Adrenal gland (tissue), 12 donors: ENCODE results near the gene ARL6IP4. TPM values are rescaled to one million over a fixed set of nuclear protein-coding genes. Genes with fewer than 3 reads are reported as not detected.

Source experiments
- DNase-seq, 7 donors: peaks; one replicate each; pipeline ENCODE4 v3.0.0-alpha.2; 2019 to 2020
- H3K27ac ChIP-seq, 5 donors: fragments of 200-600 bp; sonication (generic) in 4 of 5; 1 replicate in 3 of 5; 2 replicates in 2 of 5; pipeline versions ENCODE4 v1.5.1 to v1.8.0; 2016 to 2020; ENCODE audit warnings: mild to moderate bottlenecking in 1 of 5
- H3K27me3 ChIP-seq: fragments of 200-600 bp; 2 replicates; pipeline ENCODE4 v1.8.0; 2021
- H3K36me3 ChIP-seq, 2 donors: fragments of 200-600 bp; replicated peaks in 1 of 2; 1 replicate in 1 of 2; 2 replicates in 1 of 2; pipeline versions ENCODE4 v1.5.1 to v1.8.0; 2018 to 2022
- H3K4me1 ChIP-seq, 2 donors: fragments of 200-600 bp; replicated peaks in 1 of 2; 1 replicate in 1 of 2; 2 replicates in 1 of 2; pipeline versions ENCODE4 v1.5.1 to v1.8.0; 2018 to 2021
- H3K4me3 ChIP-seq, 4 donors: fragments of 200-600 bp; sonication (generic) in 3 of 4; one replicate each; pipeline ENCODE4 v1.5.1; 2016 to 2018
- H3K9me3 ChIP-seq, 3 donors: fragments of 200-600 bp; sonication (generic) in 1 of 3; replicated peaks in 1 of 3; 1 replicate in 2 of 3; 2 replicates in 1 of 3; pipeline versions ENCODE4 v1.5.1 to v1.8.0; 2016 to 2021
- POLR2A ChIP-seq, 2 donors: fragments of 450-650 bp; IDR thresholded peaks; one replicate each; pipeline ENCODE4 v1.6.1; 2017; ENCODE audit warnings: antibody characterized with exemption in 2 of 2, mild to moderate bottlenecking in 2 of 2, moderate library complexity in 1 of 2
- WGBS, 4 donors: extraction: QIAGEN DNeasy Blood & Tissue Kit in 2 of 4; methylation state at CpG; one replicate each; pipeline versions ENCODE4 v1.1.5 to v1.1.7; 2013 to 2017; 5-methylcytosine and 5-hydroxymethylcytosine counted together
- intact Hi-C, 2 donors: fragments of 100-400 bp; cut with DNase I; formaldehyde crosslinking; loops; one replicate each; pipeline versions ENCODE4 v1.14.1 to v1.15.0; 2022 to 2023
- polyA plus RNA-seq, 3 donors: library from polyadenylated mRNA; stranded (reverse); fragments of 200-250 nt in 2 of 3; fragments of 350-450 nt in 1 of 3; fragmentation: Illumina TruSeq in 1 of 3; extraction: RNeasy Lipid Tissue Mini Kit (QIAGEN cat#74804) in 1 of 3; gene quantifications; one replicate each; pipeline ENCODE4 v1.2.3, GENCODE V29; 2013 to 2014
- total RNA-seq, 9 donors: library from RNA; depleted of rRNA in 4 of 9; stranded (reverse); fragments of >200 nt in 4 of 9; fragments of 120-200 nt in 1 of 9; fragmentation: NEBNext Ultra II Directional in 1 of 9; extraction: Animal tissue kit (Norgen Biotek cat#: 25700) in 1 of 9; gene quantifications; one replicate each; pipeline versions ENCODE4 v1.1.0 to v1.2.4, GENCODE V29; 2013 to 2023
- TF ChIP-seq, protein P1 (sequence below), 6 experiments: fragments of 450-650 bp in 4 of 6; fragments of 200-600 bp in 2 of 6; sonication (generic) in 1 of 6; IDR thresholded peaks; 1 replicate in 5 of 6; 2 replicates in 1 of 6; pipeline versions ENCODE4 v1.5.1 to v1.8.0; 2016 to 2021; ENCODE audit warnings: antibody characterized with exemption in 6 of 6, mild to moderate bottlenecking in 2 of 6, moderate library complexity in 1 of 6
- donor health status: healthy with polysubstance abuse.
- donor health status: Bipolar disorder and iron deficiency.
- donor health status: DM: yes; HTN: yes; CAD: no.
- donor health status: DM: no; HTN: no; CAD: no.
- donor health status: DM: no; HTN: no; CAD: no.
- donor health status: DM: yes; HTN: yes; CAD: no.

The ARL6IP4 gene
- total and polyA plus RNA-seq, 12 donors = 192 to 709 (median 296) TPM

DNA sequence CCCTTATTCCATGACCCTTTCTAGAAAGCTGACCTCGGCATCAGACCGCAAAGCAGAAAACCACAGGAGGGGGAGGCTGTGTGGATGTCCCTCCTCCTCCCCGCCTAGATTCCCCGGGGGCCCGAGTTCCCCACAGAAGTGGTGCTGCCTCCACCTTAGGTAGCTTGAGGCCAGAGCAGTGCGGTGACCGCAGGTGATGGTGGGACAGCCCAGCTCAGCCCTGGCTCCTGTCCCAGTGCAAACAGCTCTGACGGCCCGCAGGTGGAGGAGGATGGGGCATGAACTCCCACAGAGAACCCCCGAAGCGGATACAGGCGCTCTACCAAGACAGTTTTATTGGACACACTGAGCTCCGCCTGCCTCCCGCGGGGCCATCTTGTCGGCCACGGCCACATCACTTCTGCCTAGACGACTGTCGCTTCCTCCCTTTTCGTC is 19.5 kb downstream of the ARL6IP4 start:
- peaks cover 0 to 51% of the 10 kb centered on the region in 2 donors for H3K36me3 ChIP-seq

DNA sequence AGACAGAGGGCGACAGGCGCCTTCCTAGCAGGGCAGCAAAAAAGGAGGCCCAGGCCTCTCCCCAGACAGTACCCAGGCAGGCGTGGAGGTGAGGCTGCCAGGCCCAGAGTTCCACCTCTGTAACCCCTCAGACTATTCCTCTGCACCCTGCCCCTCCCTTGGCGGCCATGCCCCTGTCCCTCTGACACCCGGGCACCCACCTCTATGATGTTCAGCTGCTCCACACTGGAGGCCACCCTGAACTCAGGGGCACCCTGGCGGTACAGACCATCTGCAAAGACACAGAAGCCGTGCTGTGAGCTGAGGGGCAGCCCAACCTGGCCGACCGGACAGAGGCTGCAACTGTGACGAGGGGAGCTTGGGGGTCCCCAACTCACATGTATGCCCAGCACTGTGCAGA is 20.1 kb downstream of the ARL6IP4 start:
- WGBS, 4 donors = 91 to 95% (median 93%) methylated on average over 6 to 10 of the region's 10 CpGs
- no peak for DNase-seq
- Histone ChIP-seq H3K9me3 (no peaks in the 10 kb centered on the region), H3K4me1 (no peaks in the 10 kb centered on the region), H3K27me3 (no peaks in the 10 kb centered on the region), H3K4me3 (no peak overlapping the region), H3K27ac (no peak overlapping the region), H3K36me3 (peaks cover 0 to 50% of the 10 kb centered on the region in 2 donors)
- intact Hi-C loops = no loop called here
- no peak for TF ChIP-seq POLR2A (IDR thresholded peaks at IDR 0.05)
- TF ChIP-seq, protein P1, sequence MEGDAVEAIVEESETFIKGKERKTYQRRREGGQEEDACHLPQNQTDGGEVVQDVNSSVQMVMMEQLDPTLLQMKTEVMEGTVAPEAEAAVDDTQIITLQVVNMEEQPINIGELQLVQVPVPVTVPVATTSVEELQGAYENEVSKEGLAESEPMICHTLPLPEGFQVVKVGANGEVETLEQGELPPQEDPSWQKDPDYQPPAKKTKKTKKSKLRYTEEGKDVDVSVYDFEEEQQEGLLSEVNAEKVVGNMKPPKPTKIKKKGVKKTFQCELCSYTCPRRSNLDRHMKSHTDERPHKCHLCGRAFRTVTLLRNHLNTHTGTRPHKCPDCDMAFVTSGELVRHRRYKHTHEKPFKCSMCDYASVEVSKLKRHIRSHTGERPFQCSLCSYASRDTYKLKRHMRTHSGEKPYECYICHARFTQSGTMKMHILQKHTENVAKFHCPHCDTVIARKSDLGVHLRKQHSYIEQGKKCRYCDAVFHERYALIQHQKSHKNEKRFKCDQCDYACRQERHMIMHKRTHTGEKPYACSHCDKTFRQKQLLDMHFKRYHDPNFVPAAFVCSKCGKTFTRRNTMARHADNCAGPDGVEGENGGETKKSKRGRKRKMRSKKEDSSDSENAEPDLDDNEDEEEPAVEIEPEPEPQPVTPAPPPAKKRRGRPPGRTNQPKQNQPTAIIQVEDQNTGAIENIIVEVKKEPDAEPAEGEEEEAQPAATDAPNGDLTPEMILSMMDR (IDR thresholded peaks at IDR 0.05) = no peak

More for the DNA sequence above, 19.5 kb downstream of the ARL6IP4 start:
- Histone ChIP-seq H3K27me3 (no peaks in the 10 kb centered on the region), H3K27ac (no peak overlapping the region), H3K4me3 (no peak overlapping the region), H3K9me3 (no peaks in the 10 kb centered on the region), H3K4me1 (no peaks in the 10 kb centered on the region)
- intact Hi-C loops = no loop called here
- no peak for DNase-seq
- 82 to 91% (median 86%) methylated on average over 13 to 20 of the region's 20 CpGs for WGBS, 4 donors
- TF ChIP-seq POLR2A (IDR thresholded peaks at IDR 0.05) = no peak
- TF ChIP-seq, protein P1 (IDR thresholded peaks at IDR 0.05) = no peak

DNA sequence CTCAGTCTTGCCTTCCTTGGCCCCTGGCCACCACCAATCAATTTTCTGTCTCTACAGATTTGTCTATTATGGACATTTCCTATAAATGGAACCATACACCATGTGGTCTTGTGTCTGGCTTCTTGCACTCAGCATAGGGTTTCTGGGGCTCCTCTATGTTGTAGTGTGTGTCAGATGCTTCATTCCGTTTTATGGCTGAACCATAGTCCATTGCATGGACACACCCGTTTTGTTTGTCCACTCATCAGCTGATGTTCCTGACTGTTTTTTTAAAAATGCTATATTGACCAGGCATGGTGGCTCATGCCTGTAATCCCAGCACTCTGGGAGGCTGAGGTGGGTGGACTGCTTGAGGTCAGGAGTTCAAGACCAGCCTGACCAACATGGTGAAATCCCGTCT is 21.0 kb downstream of the ARL6IP4 start:
- DNase-seq = no peak
- 89 to 100% (median 93%) methylated on average over 3 of the region's 3 CpGs for WGBS, 4 donors
- H3K36me3 ChIP-seq = peaks cover 0 to 48% of the 10 kb centered on the region in 2 donors
- no peak overlapping the region for H3K4me3 ChIP-seq
- no peaks in the 10 kb centered on the region for H3K4me1 ChIP-seq
- no peak for TF ChIP-seq POLR2A (IDR thresholded peaks at IDR 0.05)
- TF ChIP-seq, protein P1 (IDR thresholded peaks at IDR 0.05) = no peak
- no peaks in the 10 kb centered on the region for H3K27me3 ChIP-seq
- no peaks in the 10 kb centered on the region for H3K9me3 ChIP-seq
- intact Hi-C loops = no loop called here
- H3K27ac ChIP-seq = no peak overlapping the region

DNA sequence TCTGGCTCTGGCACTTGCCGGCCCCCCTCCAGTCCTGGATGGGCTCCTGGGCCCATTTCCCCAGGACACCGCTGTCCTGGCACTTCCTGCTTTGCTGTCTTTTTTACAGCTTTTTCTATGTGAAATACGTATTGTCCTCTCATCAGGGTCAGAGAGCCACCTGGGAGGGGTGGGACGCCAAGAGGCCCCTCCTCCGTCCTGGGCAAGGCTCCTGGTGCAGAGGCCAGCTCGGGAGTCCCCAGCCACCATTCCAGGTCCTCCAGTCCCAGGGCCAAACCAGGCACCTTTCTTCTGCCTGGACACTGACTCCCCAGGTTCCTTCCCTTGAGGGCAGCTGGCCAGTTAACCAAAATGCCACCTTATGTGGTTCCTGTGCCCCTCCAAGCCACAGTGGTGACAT is 22.8 kb downstream of the ARL6IP4 start:
- H3K27ac ChIP-seq = no peak overlapping the region
- H3K9me3 ChIP-seq = no peaks in the 10 kb centered on the region
- DNase-seq = no peak
- intact Hi-C loops = no loop called here
- no peaks in the 10 kb centered on the region for H3K27me3 ChIP-seq
- TF ChIP-seq, protein P1 (IDR thresholded peaks at IDR 0.05) = no peak
- TF ChIP-seq POLR2A (IDR thresholded peaks at IDR 0.05) = no peak
- peaks cover 0 to 53% of the 10 kb centered on the region in 2 donors for H3K36me3 ChIP-seq
- 84 to 93% (median 87%) methylated on average over 2 to 6 of the region's 6 CpGs for WGBS, 4 donors
- H3K4me3 ChIP-seq = no peak overlapping the region
- no peaks in the 10 kb centered on the region for H3K4me1 ChIP-seq
